ENCODE results near the gene FRYL. TPM values are rescaled to one million over a fixed set of nuclear protein-coding genes. Genes with fewer than 3 reads are reported as not detected.

Gene FRYL
- total and polyA plus RNA-seq, 2 of the 8 experiments (the other 6 are each of a cell fraction or from before 2014, with no cell fraction given) = 8.0 to 36.5 TPM

DNA sequence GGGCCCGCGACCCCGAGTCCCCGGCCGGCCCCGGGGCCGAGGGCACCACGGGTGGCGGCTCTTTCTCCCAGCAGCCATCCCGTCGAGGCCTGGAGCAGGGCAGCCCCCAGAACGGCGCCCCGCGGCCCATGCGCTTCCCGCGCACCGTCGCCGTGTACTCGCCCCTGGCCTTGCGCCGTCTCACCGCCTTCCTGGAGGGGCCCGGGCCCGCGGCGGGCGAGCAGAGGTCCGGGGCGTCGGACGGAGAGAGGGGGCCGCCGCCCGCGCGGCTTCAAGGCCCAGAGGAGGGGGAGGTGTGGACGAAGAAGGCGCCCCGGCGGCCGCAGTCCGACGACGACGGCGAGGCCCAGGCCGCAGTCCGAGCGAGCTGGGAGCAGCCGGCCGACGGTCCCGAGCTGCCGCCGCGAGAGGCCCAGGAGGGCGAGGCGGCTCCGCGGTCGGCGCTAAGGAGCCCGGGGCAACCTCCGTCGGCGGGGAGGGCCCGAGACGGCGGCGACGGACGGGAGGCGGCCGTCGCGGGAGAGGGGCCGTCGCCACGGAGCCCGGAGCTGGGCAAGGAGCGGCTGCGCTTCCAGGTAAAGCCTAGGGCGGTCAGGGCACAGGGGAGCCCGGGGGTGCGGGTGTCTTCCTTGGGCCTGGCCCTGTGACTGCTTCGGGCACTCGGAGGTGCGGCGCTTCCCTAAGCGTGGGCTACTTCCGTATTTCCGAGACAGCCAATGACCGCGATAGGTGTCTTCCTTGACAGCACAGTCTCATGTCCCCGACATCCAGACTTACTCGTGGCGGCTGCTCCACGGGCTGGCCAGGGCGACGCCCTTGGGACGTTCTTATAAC lies 289.2 kb downstream of the FRYL start (continued):
- TF ChIP-seq, protein P1, sequence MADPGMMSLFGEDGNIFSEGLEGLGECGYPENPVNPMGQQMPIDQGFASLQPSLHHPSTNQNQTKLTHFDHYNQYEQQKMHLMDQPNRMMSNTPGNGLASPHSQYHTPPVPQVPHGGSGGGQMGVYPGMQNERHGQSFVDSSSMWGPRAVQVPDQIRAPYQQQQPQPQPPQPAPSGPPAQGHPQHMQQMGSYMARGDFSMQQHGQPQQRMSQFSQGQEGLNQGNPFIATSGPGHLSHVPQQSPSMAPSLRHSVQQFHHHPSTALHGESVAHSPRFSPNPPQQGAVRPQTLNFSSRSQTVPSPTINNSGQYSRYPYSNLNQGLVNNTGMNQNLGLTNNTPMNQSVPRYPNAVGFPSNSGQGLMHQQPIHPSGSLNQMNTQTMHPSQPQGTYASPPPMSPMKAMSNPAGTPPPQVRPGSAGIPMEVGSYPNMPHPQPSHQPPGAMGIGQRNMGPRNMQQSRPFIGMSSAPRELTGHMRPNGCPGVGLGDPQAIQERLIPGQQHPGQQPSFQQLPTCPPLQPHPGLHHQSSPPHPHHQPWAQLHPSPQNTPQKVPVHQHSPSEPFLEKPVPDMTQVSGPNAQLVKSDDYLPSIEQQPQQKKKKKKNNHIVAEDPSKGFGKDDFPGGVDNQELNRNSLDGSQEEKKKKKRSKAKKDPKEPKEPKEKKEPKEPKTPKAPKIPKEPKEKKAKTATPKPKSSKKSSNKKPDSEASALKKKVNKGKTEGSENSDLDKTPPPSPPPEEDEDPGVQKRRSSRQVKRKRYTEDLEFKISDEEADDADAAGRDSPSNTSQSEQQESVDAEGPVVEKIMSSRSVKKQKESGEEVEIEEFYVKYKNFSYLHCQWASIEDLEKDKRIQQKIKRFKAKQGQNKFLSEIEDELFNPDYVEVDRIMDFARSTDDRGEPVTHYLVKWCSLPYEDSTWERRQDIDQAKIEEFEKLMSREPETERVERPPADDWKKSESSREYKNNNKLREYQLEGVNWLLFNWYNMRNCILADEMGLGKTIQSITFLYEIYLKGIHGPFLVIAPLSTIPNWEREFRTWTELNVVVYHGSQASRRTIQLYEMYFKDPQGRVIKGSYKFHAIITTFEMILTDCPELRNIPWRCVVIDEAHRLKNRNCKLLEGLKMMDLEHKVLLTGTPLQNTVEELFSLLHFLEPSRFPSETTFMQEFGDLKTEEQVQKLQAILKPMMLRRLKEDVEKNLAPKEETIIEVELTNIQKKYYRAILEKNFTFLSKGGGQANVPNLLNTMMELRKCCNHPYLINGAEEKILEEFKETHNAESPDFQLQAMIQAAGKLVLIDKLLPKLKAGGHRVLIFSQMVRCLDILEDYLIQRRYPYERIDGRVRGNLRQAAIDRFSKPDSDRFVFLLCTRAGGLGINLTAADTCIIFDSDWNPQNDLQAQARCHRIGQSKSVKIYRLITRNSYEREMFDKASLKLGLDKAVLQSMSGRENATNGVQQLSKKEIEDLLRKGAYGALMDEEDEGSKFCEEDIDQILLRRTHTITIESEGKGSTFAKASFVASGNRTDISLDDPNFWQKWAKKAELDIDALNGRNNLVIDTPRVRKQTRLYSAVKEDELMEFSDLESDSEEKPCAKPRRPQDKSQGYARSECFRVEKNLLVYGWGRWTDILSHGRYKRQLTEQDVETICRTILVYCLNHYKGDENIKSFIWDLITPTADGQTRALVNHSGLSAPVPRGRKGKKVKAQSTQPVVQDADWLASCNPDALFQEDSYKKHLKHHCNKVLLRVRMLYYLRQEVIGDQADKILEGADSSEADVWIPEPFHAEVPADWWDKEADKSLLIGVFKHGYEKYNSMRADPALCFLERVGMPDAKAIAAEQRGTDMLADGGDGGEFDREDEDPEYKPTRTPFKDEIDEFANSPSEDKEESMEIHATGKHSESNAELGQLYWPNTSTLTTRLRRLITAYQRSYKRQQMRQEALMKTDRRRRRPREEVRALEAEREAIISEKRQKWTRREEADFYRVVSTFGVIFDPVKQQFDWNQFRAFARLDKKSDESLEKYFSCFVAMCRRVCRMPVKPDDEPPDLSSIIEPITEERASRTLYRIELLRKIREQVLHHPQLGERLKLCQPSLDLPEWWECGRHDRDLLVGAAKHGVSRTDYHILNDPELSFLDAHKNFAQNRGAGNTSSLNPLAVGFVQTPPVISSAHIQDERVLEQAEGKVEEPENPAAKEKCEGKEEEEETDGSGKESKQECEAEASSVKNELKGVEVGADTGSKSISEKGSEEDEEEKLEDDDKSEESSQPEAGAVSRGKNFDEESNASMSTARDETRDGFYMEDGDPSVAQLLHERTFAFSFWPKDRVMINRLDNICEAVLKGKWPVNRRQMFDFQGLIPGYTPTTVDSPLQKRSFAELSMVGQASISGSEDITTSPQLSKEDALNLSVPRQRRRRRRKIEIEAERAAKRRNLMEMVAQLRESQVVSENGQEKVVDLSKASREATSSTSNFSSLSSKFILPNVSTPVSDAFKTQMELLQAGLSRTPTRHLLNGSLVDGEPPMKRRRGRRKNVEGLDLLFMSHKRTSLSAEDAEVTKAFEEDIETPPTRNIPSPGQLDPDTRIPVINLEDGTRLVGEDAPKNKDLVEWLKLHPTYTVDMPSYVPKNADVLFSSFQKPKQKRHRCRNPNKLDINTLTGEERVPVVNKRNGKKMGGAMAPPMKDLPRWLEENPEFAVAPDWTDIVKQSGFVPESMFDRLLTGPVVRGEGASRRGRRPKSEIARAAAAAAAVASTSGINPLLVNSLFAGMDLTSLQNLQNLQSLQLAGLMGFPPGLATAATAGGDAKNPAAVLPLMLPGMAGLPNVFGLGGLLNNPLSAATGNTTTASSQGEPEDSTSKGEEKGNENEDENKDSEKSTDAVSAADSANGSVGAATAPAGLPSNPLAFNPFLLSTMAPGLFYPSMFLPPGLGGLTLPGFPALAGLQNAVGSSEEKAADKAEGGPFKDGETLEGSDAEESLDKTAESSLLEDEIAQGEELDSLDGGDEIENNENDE (IDR thresholded peaks at IDR 0.05; ENCODE audit: insufficient replicate concordance, low read length) = no peak
- peak; percentile 31 for TF ChIP-seq RNF2 (IDR thresholded peaks at IDR 0.05; ENCODE audit: borderline replicate concordance, low read depth, low read length, missing control alignments, poor library complexity, severe bottlenecking)
- no peak for TF ChIP-seq RXRA (IDR thresholded peaks at IDR 0.05; ENCODE audit: insufficient read depth, low read depth, low read length)
- TF ChIP-seq, protein P2, sequence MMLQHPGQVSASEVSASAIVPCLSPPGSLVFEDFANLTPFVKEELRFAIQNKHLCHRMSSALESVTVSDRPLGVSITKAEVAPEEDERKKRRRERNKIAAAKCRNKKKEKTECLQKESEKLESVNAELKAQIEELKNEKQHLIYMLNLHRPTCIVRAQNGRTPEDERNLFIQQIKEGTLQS (IDR thresholded peaks at IDR 0.05; ENCODE audit: insufficient read depth, low read depth, low read length) = no peak
- TF ChIP-seq, protein P3, sequence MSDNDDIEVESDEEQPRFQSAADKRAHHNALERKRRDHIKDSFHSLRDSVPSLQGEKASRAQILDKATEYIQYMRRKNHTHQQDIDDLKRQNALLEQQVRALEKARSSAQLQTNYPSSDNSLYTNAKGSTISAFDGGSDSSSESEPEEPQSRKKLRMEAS (IDR thresholded peaks at IDR 0.05) = peak; percentile 15
- no peak for TF ChIP-seq CHD1 (IDR thresholded peaks at IDR 0.05; ENCODE audit: low read depth, low read length)
- TF ChIP-seq SP1 (IDR thresholded peaks at IDR 0.05; ENCODE audit: low read depth, low read length) = no peak
- no peak for TF ChIP-seq SP4 (IDR thresholded peaks at IDR 0.05; ENCODE audit: low read length)
- TF ChIP-seq SUZ12 (IDR thresholded peaks at IDR 0.05; ENCODE audit: low read length) = peak; percentile 86

Data from H1 (cell line).